Neural cell (in vitro differentiated cells): ENCODE measurements around the gene KRT83. TPM values are rescaled to one million over a fixed set of nuclear protein-coding genes. Genes with fewer than 3 reads are reported as not detected.

Experiments used
- H2AFZ ChIP-seq: fragments of 200-600, 300-800 bp; sonication (generic), shearing (Covaris generic); 2 replicates; pipeline ENCODE4 v1.6.0; 2014; ENCODE audit warnings: low read depth, mild to moderate bottlenecking, antibody characterized with exemption, low read length, moderate library complexity
- H3F3A ChIP-seq: fragments of 200-600 bp; shearing (Covaris generic); 2 replicates; pipeline ENCODE4 v1.6.1; 2016; ENCODE audit warnings: mild to moderate bottlenecking, moderate library complexity, mixed read lengths, antibody characterized with exemption, low read length; ENCODE audit not compliant: insufficient read depth, poor library complexity, severe bottlenecking
- H3K27ac ChIP-seq: fragments of 200-600, 300-800 bp; sonication (generic), shearing (Covaris generic); 2 replicates; pipeline ENCODE4 v1.5.1; 2014; ENCODE audit warnings: mild to moderate bottlenecking, low read length, moderate library complexity
- H3K27me3 ChIP-seq: fragments of 300-800, 200-600 bp; sonication (generic), shearing (Covaris generic); 2 replicates; pipeline ENCODE4 v1.6.0; 2014; ENCODE audit warnings: mild to moderate bottlenecking, low read depth, low read length, moderate library complexity; ENCODE audit not compliant: insufficient read depth
- H3K36me3 ChIP-seq: fragments of 300-800, 200-600 bp; sonication (generic), shearing (Covaris generic); 2 replicates; pipeline ENCODE4 v1.5.1; 2014; ENCODE audit warnings: mild to moderate bottlenecking, antibody characterized with exemption, low read length, moderate library complexity; ENCODE audit not compliant: insufficient read depth
- H3K4me2 ChIP-seq: fragments of 300-800, 200-600 bp; sonication (generic), shearing (Covaris generic); 2 replicates; pipeline ENCODE4 v1.6.0; 2014; ENCODE audit warnings: mild to moderate bottlenecking, low read length
- H3K4me3 ChIP-seq: fragments of 300-800, 200-600 bp; sonication (generic), shearing (Covaris generic); 2 replicates; pipeline ENCODE4 v1.5.1; 2014; ENCODE audit warnings: mild to moderate bottlenecking, low read length, moderate library complexity
- H3K79me2 ChIP-seq: fragments of 200-600 bp; shearing (Covaris generic); replicated peaks from 2 replicates; pipeline ENCODE4 v1.6.0; 2014; ENCODE audit warnings: mild to moderate bottlenecking, low read length, moderate library complexity; ENCODE audit not compliant: insufficient read depth
- H3K9ac ChIP-seq: fragments of 300-800, 200-600 bp; sonication (generic), shearing (Covaris generic); 2 replicates; pipeline ENCODE4 v1.6.1; 2016; ENCODE audit warnings: mild to moderate bottlenecking, low read length, mixed read lengths
- H3K9me2 ChIP-seq: fragments of 200-600 bp; shearing (Covaris generic); 2 replicates; pipeline ENCODE4 v1.6.1; 2016; ENCODE audit warnings: mild to moderate bottlenecking, low read length, mixed read lengths; ENCODE audit not compliant: insufficient read depth
- H3K9me3 ChIP-seq: fragments of 200-600, 300-800 bp; sonication (generic), shearing (Covaris generic); 2 replicates; pipeline ENCODE4 v1.6.1; 2016; ENCODE audit warnings: mild to moderate bottlenecking, mixed run types, low read length, moderate library complexity, mixed read lengths
- H4K20me1 ChIP-seq: fragments of 200-600 bp; shearing (Covaris generic); 2 replicates; pipeline ENCODE4 v1.6.1; 2016; ENCODE audit warnings: mild to moderate bottlenecking, mixed run types; ENCODE audit not compliant: insufficient read depth
- CTCF ChIP-seq: fragments of 450-650 bp; IDR thresholded peaks from 2 replicates; pipeline ENCODE4 v1.5.1; 2014; ENCODE audit warnings: antibody characterized with exemption, mild to moderate bottlenecking, moderate library complexity; ENCODE audit not compliant: poor library complexity, severe bottlenecking
- EP300 ChIP-seq: fragments of 450-650 bp; conservative IDR thresholded peaks from 2 replicates; pipeline ENCODE4 v1.6.1; 2014; ENCODE audit warnings: antibody characterized with exemption, mild to moderate bottlenecking, moderate library complexity; ENCODE audit not compliant: poor library complexity, severe bottlenecking
- EZH2 ChIP-seq: fragments of 200-600, 300-800 bp; shearing (Covaris generic), sonication (generic); IDR thresholded peaks from 2 replicates; pipeline ENCODE4 v1.6.1; 2014; ENCODE audit warnings: antibody characterized with exemption, low read length, borderline replicate concordance, mild to moderate bottlenecking; ENCODE audit not compliant: insufficient read depth, poor library complexity, severe bottlenecking
- MXI1 ChIP-seq: fragments of 450-650 bp; conservative IDR thresholded peaks from 2 replicates; pipeline ENCODE4 v1.6.1; 2014; ENCODE audit warnings: antibody characterized with exemption, mild to moderate bottlenecking; ENCODE audit not compliant: poor library complexity, severe bottlenecking
- POLR2AphosphoS5 ChIP-seq: IDR thresholded peaks from 2 replicates; pipeline ENCODE4 v1.6.1; 2012
- RAD21 ChIP-seq: fragments of 450-650 bp; conservative IDR thresholded peaks from 2 replicates; pipeline ENCODE4 v1.6.1; 2014; ENCODE audit warnings: antibody characterized with exemption, mild to moderate bottlenecking, moderate library complexity
- REST ChIP-seq: IDR thresholded peaks from 2 replicates; pipeline ENCODE4 v1.6.1; 2012; ENCODE audit warnings: borderline replicate concordance
- SMC3 ChIP-seq: fragments of 450-650 bp; conservative IDR thresholded peaks from 2 replicates; pipeline ENCODE4 v1.6.1; 2014; ENCODE audit warnings: antibody characterized with exemption, mild to moderate bottlenecking, moderate library complexity; ENCODE audit not compliant: poor library complexity
- TAF1 ChIP-seq: IDR thresholded peaks from 2 replicates; pipeline ENCODE4 v1.6.1; 2012; ENCODE audit warnings: low read depth
- polyA plus RNA-seq: library from polyadenylated mRNA; depleted of rRNA; stranded (reverse); fragments of >200 nt; gene quantifications from 2 replicates; pipeline ENCODE4 v1.2.3, GENCODE V29; 2014

Gene KRT83
- polyA plus RNA-seq, 1 donor from 2014 or later = not detected

- no peaks in the 10 kb centered on the region for H3K9me3 ChIP-seq
- H3K36me3 ChIP-seq = no peaks in the 10 kb centered on the region
- H4K20me1 ChIP-seq = no peaks in the 10 kb centered on the region
- no peak overlapping the region for H3K4me3 ChIP-seq
- no peaks in the 10 kb centered on the region for H3F3A ChIP-seq
- H3K27ac ChIP-seq = no peak overlapping the region
- TF ChIP-seq POLR2AphosphoS5 (no peak), REST (no peak), SMC3 (no peak), TAF1 (no peak), EZH2 (no peak), MXI1 (no peak), RAD21 (no peak), EP300 (no peak), CTCF (no peak)
- no peak overlapping the region for H3K9ac ChIP-seq
- H3K9me2 ChIP-seq = no peaks in the 10 kb centered on the region
- no peaks in the 10 kb centered on the region for H3K79me2 ChIP-seq
- no peak overlapping the region for H3K4me2 ChIP-seq
- H2AFZ ChIP-seq = no peak overlapping the region
- H3K27me3 ChIP-seq = no peaks in the 10 kb centered on the region
Observed at GRCh38 chr12:52341066-52341580, 19.9 kb upstream of the KRT83 start.

GRCh38 chr12:52338241-52338960 is 17.2 kb upstream of the KRT83 start:
- H3K9me2 ChIP-seq = no peaks in the 10 kb centered on the region
- no peak overlapping the region for H3K4me2 ChIP-seq
- no peaks in the 10 kb centered on the region for H3K36me3 ChIP-seq
- no peak overlapping the region for H2AFZ ChIP-seq
- H3F3A ChIP-seq = no peaks in the 10 kb centered on the region
- H3K79me2 ChIP-seq = no peaks in the 10 kb centered on the region
- no peak overlapping the region for H3K4me3 ChIP-seq
- TF ChIP-seq RAD21 = no peak
- no peak for TF ChIP-seq EP300
- no peak for TF ChIP-seq SMC3
- TF ChIP-seq TAF1 = no peak
- no peak for TF ChIP-seq POLR2AphosphoS5
- no peak for TF ChIP-seq MXI1
- no peak for TF ChIP-seq EZH2
- TF ChIP-seq CTCF = no peak
- no peak for TF ChIP-seq REST
- H3K27ac ChIP-seq = no peak overlapping the region
- H3K9me3 ChIP-seq = no peaks in the 10 kb centered on the region
- no peaks in the 10 kb centered on the region for H4K20me1 ChIP-seq
- H3K9ac ChIP-seq = no peak overlapping the region
- H3K27me3 ChIP-seq = no peaks in the 10 kb centered on the region
